ENCODE measurements around the gene ENPP6.
"Not testable (repeated sequence)": the region's sequence is repeated elsewhere in the genome, so short reads cannot be mapped to it uniquely, and the experiment has no call there.

DNA sequence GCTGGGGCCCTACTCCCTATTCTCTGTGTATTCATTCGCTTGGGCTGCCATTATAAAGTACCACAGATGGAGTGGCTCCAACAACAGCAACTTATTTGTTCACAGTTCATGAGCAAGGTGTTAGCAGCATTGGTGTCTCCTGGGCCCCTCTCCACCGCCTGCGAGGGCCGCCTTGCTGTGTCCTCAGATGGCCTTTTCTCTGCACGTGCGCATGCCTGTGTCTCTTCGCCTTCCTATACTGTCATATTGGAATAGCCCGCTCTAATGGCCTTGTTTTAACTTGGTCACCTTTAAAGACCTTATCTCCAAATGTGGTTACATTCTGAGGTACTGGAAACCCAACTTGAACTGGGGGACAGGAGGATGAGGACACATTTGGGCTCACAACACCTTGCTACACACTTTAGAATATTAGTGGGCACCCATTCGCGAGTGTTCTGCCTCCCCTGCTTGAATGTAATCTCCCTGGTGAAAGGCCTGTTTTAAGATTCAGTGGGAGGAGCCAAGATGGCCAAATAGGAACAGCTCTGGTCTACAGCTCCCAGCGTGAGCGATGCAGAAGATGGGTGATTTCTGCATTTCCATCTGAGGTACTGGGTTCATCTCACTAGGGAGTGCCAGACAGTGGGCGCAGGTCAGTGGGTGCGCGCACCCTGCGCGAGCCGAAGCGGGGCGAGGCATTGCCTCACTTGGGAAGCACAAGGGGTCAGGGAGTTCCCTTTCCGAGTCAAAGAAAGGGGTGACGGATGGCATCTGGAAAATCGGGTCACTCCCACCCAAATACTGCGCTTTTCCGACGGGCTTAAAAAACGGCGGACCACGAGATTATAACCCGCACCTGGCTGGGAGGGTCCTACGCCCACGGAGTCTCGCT, 9.7 kb downstream of the ENPP6 start:
- not testable (repeated sequence) for TF ChIP-seq CTCF, POLR2A (IDR thresholded peaks at IDR 0.05)

Data from uterus (tissue), 2 donors.